Spinal cord (tissue), 4 donors: ENCODE results near the gene ARMS2. TPM values are rescaled to one million over a fixed set of nuclear protein-coding genes. Genes with fewer than 3 reads are reported as not detected.

Experiments
- polyA plus RNA-seq, 2 donors: library from polyadenylated mRNA; unstranded; fragments of 120-200 nt; gene quantifications; one replicate each; pipeline ENCODE4 v1.2.1, GENCODE V29; 2013; ENCODE audit not compliant: insufficient read length in 2 of 2
- small RNA-seq: library from RNA; depleted of rRNA; stranded (forward); fragments of <200 nt; gene quantifications from one replicate; pipeline ENCODE3, GENCODE V24; 2014; ENCODE audit warnings: low replicate concordance
- total RNA-seq, 2 donors: library from RNA; depleted of rRNA in 1 of 2; stranded (reverse); fragments of 120-200 nt in 1 of 2; fragments of >200 nt in 1 of 2; gene quantifications; one replicate each; pipeline versions ENCODE4 v1.2.3 to v1.2.4, GENCODE V29; 2013 to 2014

ARMS2 gene
- total and polyA plus RNA-seq, 4 donors, result 0.26 to 0.52 TPM; not detected in 2

Small RNA genes within 50 kb of the gene (small RNA-seq; reads per million reads assigned to genes)
- not detected for gene MIR3941

Other genes starting within 250 kb of the ARMS2 start
- gene BTBD16, start 183.4 kb upstream of the ARMS2 start, total RNA-seq, result under 1 TPM; 0.59 to 0.99 TPM
- gene BTBD16, start 183.4 kb upstream of the ARMS2 start, polyA plus RNA-seq, result 1 to 10 TPM; 1.8 to 2.5 TPM
- gene PLEKHA1, start 79.9 kb upstream of the ARMS2 start, total RNA-seq, result 100 to 1,000 TPM in 1 of 2 donors, 10 to 100 TPM in 1; 43.4 to 119 TPM
- gene PLEKHA1, start 79.9 kb upstream of the ARMS2 start, polyA plus RNA-seq, result 100 to 1,000 TPM; 101 to 112 TPM
- 100 to 1,000 TPM; 150 to 166 TPM for gene HTRA1, start 6.9 kb downstream of the ARMS2 start, total RNA-seq
- 100 to 1,000 TPM; 174 to 243 TPM for gene HTRA1, start 6.9 kb downstream of the ARMS2 start, polyA plus RNA-seq
- under 1 TPM; 0.10 to 0.11 TPM for gene DMBT1, start 106.1 kb downstream of the ARMS2 start, total RNA-seq
- under 1 TPM; 0.16 to 0.18 TPM for gene DMBT1, start 106.1 kb downstream of the ARMS2 start, polyA plus RNA-seq
- gene C10orf120, start 245.2 kb downstream of the ARMS2 start, total RNA-seq, result not detected
- gene C10orf120, start 245.2 kb downstream of the ARMS2 start, polyA plus RNA-seq, result not detected